ENCODE measurements around the gene RGS3. TPM values are rescaled to one million over a fixed set of nuclear protein-coding genes. Genes with fewer than 3 reads are reported as not detected.

RGS3 gene
- total and polyA plus RNA-seq, 10 of the 15 experiments (the other 5 are each of a cell fraction or from before 2014, with no cell fraction given) = 2.9 to 138 (median 28.8) TPM

- no peaks in the 10 kb centered on the region for H4K20me1 ChIP-seq (ENCODE audit: control insufficient read depth, insufficient read depth)
- 35% methylated on average over 9 of the region's 10 CpGs for WGBS (ENCODE audit: insufficient coverage, insufficient replicate concordance, low lambda C conversion rate, missing lambda C conversion rate)
- ATAC-seq (no peak), FAIRE-seq (no peak), DNase-seq (ENCODE audit: low read depth, low spot score) (no peak)
- no peak overlapping the region for H3K9ac ChIP-seq (ENCODE audit: control insufficient read depth, insufficient read depth, low read length)
- H3K4me1 ChIP-seq (ENCODE audit: control insufficient read depth, insufficient read depth, low read length) = no peaks in the 10 kb centered on the region
- no peaks in the 10 kb centered on the region for H3K9me3 ChIP-seq (replicated peaks; ENCODE audit: control insufficient read depth, insufficient read depth, low read length)
- RAD21 ChIA-PET (ENCODE audit: unreplicated experiment) = no interaction called here
- no peaks in the 10 kb centered on the region; a peak in 1 of 4 replicates for H3K27me3 ChIP-seq (replicated peaks in 1 of 2; ENCODE audit: control insufficient read depth in 2 of 2, insufficient read depth in 2 of 2, low read length in 1 of 2)
- no peak overlapping the region for H3K27ac ChIP-seq (ENCODE audit: control insufficient read depth, insufficient read depth)
- H3K79me2 ChIP-seq (ENCODE audit: control insufficient read depth, insufficient read depth, low read length) = no peaks in the 10 kb centered on the region
- no peaks in the 10 kb centered on the region for H3K36me3 ChIP-seq (ENCODE audit: control insufficient read depth in 2 of 2, insufficient read depth in 2 of 2, low read length in 1 of 2)
- TF ChIP-seq STAT3 (IDR thresholded peaks at IDR 0.05; ENCODE audit: low read depth, low read length) (no peak), MXI1 (IDR thresholded peaks at IDR 0.05; ENCODE audit: low read depth, low read length) (no peak), NBN (IDR thresholded peaks at IDR 0.05) (no peak), ZNF207 (IDR thresholded peaks at IDR 0.05; ENCODE audit: borderline replicate concordance) (no peak), ZNF592 (IDR thresholded peaks at IDR 0.05) (no peak), TCF12 (IDR thresholded peaks at IDR 0.05; ENCODE audit: low read depth, low read length) (no peak), SUZ12 (IDR thresholded peaks at IDR 0.05; ENCODE audit: unreplicated experiment) (no peak), ZNF384 (IDR thresholded peaks at IDR 0.05; ENCODE audit: borderline replicate concordance, low read depth, low read length) (no peak), FOXK2 (IDR thresholded peaks at IDR 0.05) (no peak), SMARCA5 (IDR thresholded peaks at IDR 0.05) (no peak), PML (IDR thresholded peaks at IDR 0.05; ENCODE audit: low read length) (no peak), STAT1 (conservative IDR thresholded peaks at IDR 0.05) (no peak), SRF (IDR thresholded peaks at IDR 0.05; ENCODE audit: low read depth in 2 of 2, low read length in 2 of 2) (no peak), ZBED1 (IDR thresholded peaks at IDR 0.05; ENCODE audit: borderline replicate concordance) (no peak), EED (IDR thresholded peaks at IDR 0.05; ENCODE audit: low read depth) (no peak)
- TF ChIP-seq, protein P1, sequence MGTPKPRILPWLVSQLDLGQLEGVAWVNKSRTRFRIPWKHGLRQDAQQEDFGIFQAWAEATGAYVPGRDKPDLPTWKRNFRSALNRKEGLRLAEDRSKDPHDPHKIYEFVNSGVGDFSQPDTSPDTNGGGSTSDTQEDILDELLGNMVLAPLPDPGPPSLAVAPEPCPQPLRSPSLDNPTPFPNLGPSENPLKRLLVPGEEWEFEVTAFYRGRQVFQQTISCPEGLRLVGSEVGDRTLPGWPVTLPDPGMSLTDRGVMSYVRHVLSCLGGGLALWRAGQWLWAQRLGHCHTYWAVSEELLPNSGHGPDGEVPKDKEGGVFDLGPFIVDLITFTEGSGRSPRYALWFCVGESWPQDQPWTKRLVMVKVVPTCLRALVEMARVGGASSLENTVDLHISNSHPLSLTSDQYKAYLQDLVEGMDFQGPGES (IDR thresholded peaks at IDR 0.05) = no peak
- intact Hi-C loops (cut with micrococcal nuclease; ENCODE audit: unreplicated experiment) (no loop called here), in situ Hi-C loops (cut with MboI) (no loop called here)
- no peak overlapping the region for H2AFZ ChIP-seq (ENCODE audit: control insufficient read depth, low read depth, low read length)
- BruUV-seq (replicated peaks) = no TSS peak
- POLR2A ChIA-PET = no interaction called here
- no peak overlapping the region for H3K4me2 ChIP-seq (ENCODE audit: control insufficient read depth, insufficient read depth)
- SMC1A ChIA-PET (ENCODE audit: uncharacterized antibody, unreplicated experiment) = no interaction called here
- no peak overlapping the region for H3K4me3 ChIP-seq
- CTCF ChIA-PET = no interaction called here
Observed at GRCh38 chr9:113631137-113631765, 167.7 kb downstream of the RGS3 start.

All from GM12878 (cell line).